K562 (cell line): ENCODE data around the gene LTA. TPM values are rescaled to one million over a fixed set of nuclear protein-coding genes. Genes with fewer than 3 reads are reported as not detected.

ENCODE experiments used
- CCAR2 ChIP-seq: fragments of 200-400 bp; formaldehyde crosslinking; IDR thresholded peaks from 2 replicates; pipeline ENCODE4 v1.6.1; 2017; ENCODE audit warnings: mild to moderate bottlenecking, low read depth, low read length
- E2F3 ChIP-seq: fragments of 250-450 bp; sonication (Bioruptor Pico); IDR thresholded peaks from 2 replicates; pipeline ENCODE4 v1.4.0; 2020; ENCODE audit warnings: mild to moderate bottlenecking
- JUN ChIP-seq, 2 experiments: sonication (generic) in 1 of 2; formaldehyde crosslinking in 1 of 2; IDR thresholded peaks; 2 replicates each; pipeline versions ENCODE4 v1.6.1 to v1.8.0; 2012 to 2022; ENCODE audit warnings: borderline replicate concordance in 2 of 2, mild to moderate bottlenecking in 2 of 2, improper control_type of control experiment in 1 of 2, low read depth in 1 of 2, low read length in 1 of 2, missing genetic modification reagents in 1 of 2
- MTA1 ChIP-seq: fragments of 450-650 bp; IDR thresholded peaks from 2 replicates; pipeline ENCODE4 v1.6.1; 2017; ENCODE audit warnings: borderline replicate concordance
- NR3C1 ChIP-seq: sonication (generic); formaldehyde crosslinking; IDR thresholded peaks from 2 replicates; pipeline ENCODE4 v1.8.1; 2022; ENCODE audit warnings: missing genetic modification reagents
- POLR2A ChIP-seq: fragments of 450-650 bp; conservative IDR thresholded peaks from 2 replicates; pipeline ENCODE4 v1.6.1; 2016
- RAD21 ChIP-seq, 2 experiments: fragments of 250-450 bp in 1 of 2; fragments of 450-650 bp in 1 of 2; sonication (Bioruptor Pico) in 1 of 2; formaldehyde crosslinking in 1 of 2; IDR thresholded peaks in 1 of 2; conservative IDR thresholded peaks in 1 of 2; 2 replicates each; pipeline versions ENCODE4 v1.4.0 to v1.8.0; 2020 to 2022; ENCODE audit warnings: mild to moderate bottlenecking in 2 of 2, moderate library complexity in 1 of 2
- SMARCA5 ChIP-seq: fragments of 450-650 bp; IDR thresholded peaks from 2 replicates; pipeline ENCODE4 v1.6.1; 2016
- YY1 ChIP-seq, 3 experiments: IDR thresholded peaks; 2 replicates each; pipeline ENCODE4 v1.6.1; 2011; ENCODE audit warnings: low read length in 2 of 3, mild to moderate bottlenecking in 2 of 3, moderate library complexity in 2 of 3, borderline replicate concordance in 1 of 3, control low read depth in 1 of 3, low read depth in 1 of 3; ENCODE audit not compliant: insufficient read depth in 3 of 3, insufficient replicate concordance in 2 of 3, control insufficient read depth in 1 of 3, insufficient read length in 1 of 3; ENCODE audit errors: extremely low read depth in 1 of 3
- ZBTB1 ChIP-seq: sonication (generic); formaldehyde crosslinking; IDR thresholded peaks from 2 replicates; pipeline ENCODE4 v1.8.1; 2023; ENCODE audit warnings: missing genetic modification reagents, low read depth, mild to moderate bottlenecking, borderline replicate concordance
- ZNF143 ChIP-seq: sonication (generic); formaldehyde crosslinking; IDR thresholded peaks from 2 replicates; pipeline ENCODE4 v1.9.0; 2022; ENCODE audit warnings: mild to moderate bottlenecking, missing genetic modification reagents
- ZNF384 ChIP-seq: IDR thresholded peaks from 2 replicates; pipeline ENCODE4 v1.6.1; 2012; ENCODE audit warnings: low read depth, low read length, improper control_type of control experiment
- ZNF57 ChIP-seq: fragments of 450-650 bp; formaldehyde crosslinking; IDR thresholded peaks from 2 replicates; pipeline ENCODE4 v1.4.0; 2020; ENCODE audit warnings: mild to moderate bottlenecking, moderate library complexity
- polyA plus RNA-seq, 8 experiments: library from polyadenylated mRNA; depleted of rRNA in 4 of 8; stranded (reverse) in 5 of 8; unstranded in 3 of 8; fragments of >200 nt; fragmentation: Nextera tagmentation in 2 of 8; fragmentation: Illumina TruSeq in 1 of 8; extraction: Ambion mirVana in 2 of 8; extraction: Trizol in 1 of 8; gene quantifications; 2 replicates each; pipeline versions ENCODE4 v1.2.1 to v1.2.3, GENCODE V29; 2011 to 2014; ENCODE audit warnings: inconsistent platforms in 1 of 8, missing spikeins in 1 of 8
- total RNA-seq, 7 experiments: library from RNA; depleted of rRNA in 6 of 7; stranded (reverse); fragments of >200 nt in 6 of 7; fragmentation: Illumina TruSeq in 2 of 7; extraction: Trizol in 2 of 7; gene quantifications; 2 replicates each; pipeline versions ENCODE4 v1.2.1 to v1.2.3, GENCODE V29; 2011 to 2021; ENCODE audit warnings: low replicate concordance in 1 of 7
- TF ChIP-seq, protein P1 (sequence below), 2 experiments: IDR thresholded peaks in 1 of 2; conservative IDR thresholded peaks in 1 of 2; 2 replicates each; pipeline ENCODE4 v1.6.1; 2016; ENCODE audit warnings: low read depth in 2 of 2, mild to moderate bottlenecking in 1 of 2, missing compliant biosample characterization in 1 of 2, missing genetic modification characterization in 1 of 2, moderate library complexity in 1 of 2
- TF ChIP-seq, protein P2 (sequence below): fragments of 450-650 bp; IDR thresholded peaks from 2 replicates; pipeline ENCODE4 v1.6.1; 2017; ENCODE audit warnings: antibody characterized with exemption
- TF ChIP-seq, protein P3 (sequence below): fragments of 450-650 bp; IDR thresholded peaks from 2 replicates; pipeline ENCODE4 v1.6.1; 2016; ENCODE audit warnings: borderline replicate concordance

LTA gene
- total and polyA plus RNA-seq, 9 of the 15 experiments (the other 6 are each of a cell fraction or from before 2014, with no cell fraction given): 0.80 TPM; not detected in 8

DNA sequence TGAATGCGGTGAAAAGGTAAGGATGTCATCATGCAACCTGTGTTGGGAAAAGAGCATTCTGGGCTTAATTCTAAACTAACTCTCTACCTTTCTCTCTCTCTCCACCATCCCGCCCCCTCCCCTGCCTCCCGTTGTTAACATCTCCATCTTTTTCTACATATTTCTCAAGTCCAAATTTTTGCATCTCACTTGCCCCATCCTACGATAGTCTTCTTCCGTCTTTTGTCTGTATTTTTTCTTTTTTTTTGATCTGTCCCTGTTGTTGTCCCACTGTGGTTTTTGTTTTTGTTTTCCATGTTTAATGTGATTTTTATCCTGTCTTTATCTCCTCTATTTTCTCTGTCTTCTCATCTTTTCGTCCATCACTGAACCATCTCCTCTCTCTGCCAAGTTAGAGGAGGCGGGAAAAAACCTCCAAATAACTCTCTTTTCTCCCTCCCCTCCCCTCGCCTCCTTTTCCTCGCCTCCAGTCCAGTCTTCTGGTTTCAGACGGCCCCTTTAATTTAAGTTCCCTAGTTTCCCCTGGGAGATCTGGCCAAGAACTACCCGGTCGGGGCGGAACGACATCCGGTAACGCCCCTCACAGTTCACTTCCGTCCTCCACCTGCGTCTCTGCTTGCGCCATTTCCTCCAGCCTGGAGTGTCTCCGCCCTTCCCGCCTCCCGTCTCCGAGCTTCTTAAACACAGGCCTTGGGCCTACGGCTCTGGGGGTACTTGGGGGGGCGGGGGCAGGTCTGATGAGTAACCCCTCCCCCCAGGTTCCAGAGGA, 24.9 kb upstream of the LTA start, which contains the start of gene NFKBIL1 (continued):
- TF ChIP-seq JUN (IDR thresholded peaks at IDR 0.05; ENCODE audit: borderline replicate concordance, low read depth, low read length) (peak; percentile 76; the same call in 1 of the 2 replicates), JUN (CRISPR knock-in tag; IDR thresholded peaks at IDR 0.05; ENCODE audit: borderline replicate concordance) (no peak), ZNF57 (CRISPR knock-in tag) (0 out of 2 replicates have a peak, but pooled peaks have one; percentile 38), ZBTB1 (CRISPR knock-in tag) (0 out of 2 replicates have a peak, but pooled peaks have one; percentile 28), NR3C1 (CRISPR knock-in tag) (no peak), ZNF143 (CRISPR knock-in tag) (no peak), MTA1 (0 out of 2 replicates have a peak, but pooled peaks have one; percentile 39), E2F3 (CRISPR knock-in tag) (peak; percentile 69; the same call in 1 of the 2 replicates), RAD21 (CRISPR knock-in tag; conservative IDR thresholded peaks at IDR 0.05 in 1 of 2, IDR thresholded peaks at IDR 0.05 in 1 of 2) (peak in 1 of 2 experiments; percentile 14; a peak in 1 of 4 replicates), SMARCA5 (peak; percentile 88), YY1 (IDR thresholded peaks at IDR 0.05; ENCODE audit: borderline replicate concordance in 1 of 3, control insufficient read depth in 1 of 3, extremely low read depth in 1 of 3, insufficient read depth in 3 of 3, insufficient read length in 1 of 3, insufficient replicate concordance in 2 of 3, low read depth in 1 of 3, low read length in 2 of 3) (peak; percentile 53 to 95 (median 83)), CCAR2 (no peak), POLR2A (peak; percentile 71), ZNF384 (peak; percentile 66)
- TF ChIP-seq, protein P1, sequence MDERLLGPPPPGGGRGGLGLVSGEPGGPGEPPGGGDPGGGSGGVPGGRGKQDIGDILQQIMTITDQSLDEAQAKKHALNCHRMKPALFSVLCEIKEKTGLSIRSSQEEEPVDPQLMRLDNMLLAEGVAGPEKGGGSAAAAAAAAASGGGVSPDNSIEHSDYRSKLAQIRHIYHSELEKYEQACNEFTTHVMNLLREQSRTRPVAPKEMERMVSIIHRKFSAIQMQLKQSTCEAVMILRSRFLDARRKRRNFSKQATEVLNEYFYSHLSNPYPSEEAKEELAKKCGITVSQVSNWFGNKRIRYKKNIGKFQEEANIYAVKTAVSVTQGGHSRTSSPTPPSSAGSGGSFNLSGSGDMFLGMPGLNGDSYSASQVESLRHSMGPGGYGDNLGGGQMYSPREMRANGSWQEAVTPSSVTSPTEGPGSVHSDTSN (CRISPR knock-in tag; IDR thresholded peaks at IDR 0.05; ENCODE audit: low read depth): no peak
- TF ChIP-seq, protein P1 (tag; conservative IDR thresholded peaks at IDR 0.05; ENCODE audit: low read depth): no peak
- TF ChIP-seq, protein P2, sequence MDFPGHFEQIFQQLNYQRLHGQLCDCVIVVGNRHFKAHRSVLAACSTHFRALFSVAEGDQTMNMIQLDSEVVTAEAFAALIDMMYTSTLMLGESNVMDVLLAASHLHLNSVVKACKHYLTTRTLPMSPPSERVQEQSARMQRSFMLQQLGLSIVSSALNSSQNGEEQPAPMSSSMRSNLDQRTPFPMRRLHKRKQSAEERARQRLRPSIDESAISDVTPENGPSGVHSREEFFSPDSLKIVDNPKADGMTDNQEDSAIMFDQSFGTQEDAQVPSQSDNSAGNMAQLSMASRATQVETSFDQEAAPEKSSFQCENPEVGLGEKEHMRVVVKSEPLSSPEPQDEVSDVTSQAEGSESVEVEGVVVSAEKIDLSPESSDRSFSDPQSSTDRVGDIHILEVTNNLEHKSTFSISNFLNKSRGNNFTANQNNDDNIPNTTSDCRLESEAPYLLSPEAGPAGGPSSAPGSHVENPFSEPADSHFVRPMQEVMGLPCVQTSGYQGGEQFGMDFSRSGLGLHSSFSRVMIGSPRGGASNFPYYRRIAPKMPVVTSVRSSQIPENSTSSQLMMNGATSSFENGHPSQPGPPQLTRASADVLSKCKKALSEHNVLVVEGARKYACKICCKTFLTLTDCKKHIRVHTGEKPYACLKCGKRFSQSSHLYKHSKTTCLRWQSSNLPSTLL: peak; percentile 73; the same call in 1 of the 2 replicates
- TF ChIP-seq, protein P3, sequence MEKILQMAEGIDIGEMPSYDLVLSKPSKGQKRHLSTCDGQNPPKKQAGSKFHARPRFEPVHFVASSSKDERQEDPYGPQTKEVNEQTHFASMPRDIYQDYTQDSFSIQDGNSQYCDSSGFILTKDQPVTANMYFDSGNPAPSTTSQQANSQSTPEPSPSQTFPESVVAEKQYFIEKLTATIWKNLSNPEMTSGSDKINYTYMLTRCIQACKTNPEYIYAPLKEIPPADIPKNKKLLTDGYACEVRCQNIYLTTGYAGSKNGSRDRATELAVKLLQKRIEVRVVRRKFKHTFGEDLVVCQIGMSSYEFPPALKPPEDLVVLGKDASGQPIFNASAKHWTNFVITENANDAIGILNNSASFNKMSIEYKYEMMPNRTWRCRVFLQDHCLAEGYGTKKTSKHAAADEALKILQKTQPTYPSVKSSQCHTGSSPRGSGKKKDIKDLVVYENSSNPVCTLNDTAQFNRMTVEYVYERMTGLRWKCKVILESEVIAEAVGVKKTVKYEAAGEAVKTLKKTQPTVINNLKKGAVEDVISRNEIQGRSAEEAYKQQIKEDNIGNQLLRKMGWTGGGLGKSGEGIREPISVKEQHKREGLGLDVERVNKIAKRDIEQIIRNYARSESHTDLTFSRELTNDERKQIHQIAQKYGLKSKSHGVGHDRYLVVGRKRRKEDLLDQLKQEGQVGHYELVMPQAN: peak; percentile 79
